A673 (cell line): ENCODE results near the gene PGF. TPM values are rescaled to one million over a fixed set of nuclear protein-coding genes. Genes with fewer than 3 reads are reported as not detected.

Source experiments
- BruUV-seq: library from RNA; stranded (reverse); fragments of 400-500 nt; replicated peaks from 2 replicates; lab custom pipeline; 2021; lab: Mats Ljungman, UMichigan
- CTCF ChIA-PET: fragments of 300-600 bp; sonication (Branson Sonifier 250); formaldehyde crosslinking; loops from one replicate; lab custom pipeline; 2022; ENCODE audit warnings: antibody characterized with exemption; lab: Charles Lee
- POLR2A ChIA-PET: fragments of 300-600 bp; sonication (Branson Sonifier 250); formaldehyde crosslinking; loops from one replicate; lab custom pipeline; 2022; ENCODE audit warnings: antibody characterized with exemption; ENCODE audit not compliant: low non-redundant PET; lab: Charles Lee
- DNase-seq: peaks from one replicate; pipeline ENCODE4 v3.0.0-alpha.2; 2015; ENCODE audit warnings: low spot score
- H3K27ac ChIP-seq: fragments of 200-600 bp; sonication (generic); 2 replicates; pipeline ENCODE4 v1.5.1; 2016; ENCODE audit warnings: mixed run types, low read depth, mild to moderate bottlenecking, mixed read lengths, antibody characterized with exemption, low read length; ENCODE audit not compliant: poor library complexity, severe bottlenecking
- H3K27me3 ChIP-seq: fragments of 200-600 bp; sonication (generic); replicated peaks from 2 replicates; pipeline ENCODE4 v1.6.1; 2017; ENCODE audit warnings: mixed run types, low read depth, mild to moderate bottlenecking, mixed read lengths, antibody characterized with exemption, low read length; ENCODE audit not compliant: insufficient read depth, poor library complexity
- H3K36me3 ChIP-seq: fragments of 200-600 bp; sonication (generic); 2 replicates; pipeline ENCODE4 v1.6.1; 2016; ENCODE audit warnings: mixed run types, mild to moderate bottlenecking, mixed read lengths, antibody characterized with exemption, low read length; ENCODE audit not compliant: insufficient read depth, poor library complexity, severe bottlenecking
- H3K4me1 ChIP-seq: fragments of 200-600 bp; sonication (generic); 2 replicates; pipeline ENCODE4 v1.6.1; 2017; ENCODE audit warnings: mixed run types, mild to moderate bottlenecking, mixed read lengths, antibody characterized with exemption, low read length; ENCODE audit not compliant: insufficient read depth, poor library complexity, severe bottlenecking
- H3K4me3 ChIP-seq: fragments of 200-600 bp; sonication (generic); 2 replicates; pipeline ENCODE4 v1.5.1; 2016; ENCODE audit warnings: low read depth, mixed run types, mild to moderate bottlenecking, mixed read lengths, low read length; ENCODE audit not compliant: poor library complexity, severe bottlenecking
- H3K9me3 ChIP-seq: fragments of 200-600 bp; sonication (generic); 2 replicates; pipeline ENCODE4 v1.6.1; 2016; ENCODE audit warnings: mixed run types, low read depth, mild to moderate bottlenecking, mixed read lengths, antibody characterized with exemption, low read length; ENCODE audit not compliant: poor library complexity, severe bottlenecking
- EZH2 ChIP-seq: fragments of 200-600 bp; sonication (generic); IDR thresholded peaks from 2 replicates; pipeline ENCODE4 v1.6.1; 2017; ENCODE audit warnings: borderline replicate concordance, low read depth, mild to moderate bottlenecking, mixed read lengths, antibody characterized with exemption, low read length; ENCODE audit not compliant: poor library complexity, severe bottlenecking
- intact Hi-C: fragments of 100-400 bp; cut with micrococcal nuclease; formaldehyde crosslinking; loops from one replicate; pipeline ENCODE4 v1.10.0; 2022; ENCODE audit not compliant: unreplicated experiment
- total RNA-seq: library from RNA; stranded (reverse); gene quantifications from 2 replicates; pipeline ENCODE4 v1.2.3, GENCODE V29; 2021
- TF ChIP-seq, protein P1 (sequence below): fragments of 300-800, 200-600 bp; sonication (generic); conservative IDR thresholded peaks from 2 replicates; pipeline ENCODE4 v1.5.1; 2017; ENCODE audit warnings: low read depth, mild to moderate bottlenecking, antibody characterized with exemption, low read length, moderate library complexity, mixed read lengths

PGF gene
- total RNA-seq, 1 experiment from 2014 or later, result 48.1 TPM

DNA sequence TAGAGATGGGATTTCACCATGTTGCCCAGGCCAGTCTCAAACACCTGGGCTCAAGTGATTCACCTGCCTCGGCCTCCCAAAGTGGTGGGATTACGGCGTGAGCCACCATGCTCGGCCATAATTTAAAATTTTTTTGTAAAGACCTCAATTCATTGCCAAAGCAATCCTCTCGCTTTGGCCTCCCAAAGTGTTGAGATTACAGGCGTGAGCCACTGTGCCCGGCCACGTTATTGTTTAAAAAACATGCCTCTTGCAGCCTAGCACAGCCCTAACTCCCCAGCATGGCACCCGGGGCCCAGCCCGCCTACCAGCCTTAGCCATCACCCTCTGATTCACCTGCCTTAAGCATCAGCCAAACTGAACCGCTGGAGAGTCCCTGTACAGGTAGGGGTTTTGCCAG lies 19.2 kb downstream of the PGF start:
- Histone ChIP-seq H3K27me3 (no peaks in the 10 kb centered on the region), H3K4me3 (no peak overlapping the region), H3K27ac (no peak overlapping the region), H3K4me1 (no peaks in the 10 kb centered on the region), H3K36me3 (no peaks in the 10 kb centered on the region), H3K9me3 (no peaks in the 10 kb centered on the region)
- TF ChIP-seq EZH2, result no peak
- ChIA-PET POLR2A (no interaction called here), CTCF (interaction anchor here (1.7 kb wide), 1 partner anchor 10 kb away, joined by 8 read pairs; no protein-coding TSS in a partner anchor)
- no TSS peak for BruUV-seq
- intact Hi-C loops, result no loop called here
- DNase-seq, result no peak

DNA sequence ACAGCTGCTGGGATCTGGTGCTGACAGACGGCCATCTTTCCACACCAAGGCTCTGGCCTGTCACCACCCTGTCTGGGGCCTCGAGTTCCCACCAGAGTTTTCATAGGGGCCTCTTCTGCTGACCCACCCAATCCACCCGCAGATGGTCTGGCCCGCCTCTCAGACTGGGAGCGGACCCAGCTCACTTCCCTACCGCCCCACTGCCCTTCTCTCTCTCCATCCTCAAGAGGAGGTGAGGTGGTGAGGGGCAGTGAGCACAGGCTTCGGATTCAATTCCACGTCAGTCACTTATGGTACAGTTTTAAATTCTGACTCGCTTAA lies 20.1 kb downstream of the PGF start:
- no peaks in the 10 kb centered on the region for H3K27me3 ChIP-seq
- no TSS peak for BruUV-seq
- no peaks in the 10 kb centered on the region for H3K4me1 ChIP-seq
- H3K27ac ChIP-seq, result no peak overlapping the region
- TF ChIP-seq, protein P1, sequence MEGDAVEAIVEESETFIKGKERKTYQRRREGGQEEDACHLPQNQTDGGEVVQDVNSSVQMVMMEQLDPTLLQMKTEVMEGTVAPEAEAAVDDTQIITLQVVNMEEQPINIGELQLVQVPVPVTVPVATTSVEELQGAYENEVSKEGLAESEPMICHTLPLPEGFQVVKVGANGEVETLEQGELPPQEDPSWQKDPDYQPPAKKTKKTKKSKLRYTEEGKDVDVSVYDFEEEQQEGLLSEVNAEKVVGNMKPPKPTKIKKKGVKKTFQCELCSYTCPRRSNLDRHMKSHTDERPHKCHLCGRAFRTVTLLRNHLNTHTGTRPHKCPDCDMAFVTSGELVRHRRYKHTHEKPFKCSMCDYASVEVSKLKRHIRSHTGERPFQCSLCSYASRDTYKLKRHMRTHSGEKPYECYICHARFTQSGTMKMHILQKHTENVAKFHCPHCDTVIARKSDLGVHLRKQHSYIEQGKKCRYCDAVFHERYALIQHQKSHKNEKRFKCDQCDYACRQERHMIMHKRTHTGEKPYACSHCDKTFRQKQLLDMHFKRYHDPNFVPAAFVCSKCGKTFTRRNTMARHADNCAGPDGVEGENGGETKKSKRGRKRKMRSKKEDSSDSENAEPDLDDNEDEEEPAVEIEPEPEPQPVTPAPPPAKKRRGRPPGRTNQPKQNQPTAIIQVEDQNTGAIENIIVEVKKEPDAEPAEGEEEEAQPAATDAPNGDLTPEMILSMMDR, result no peak
- TF ChIP-seq EZH2, result no peak
- intact Hi-C loops, result no loop called here
- H3K36me3 ChIP-seq, result no peaks in the 10 kb centered on the region
- CTCF ChIA-PET, result interaction anchor here (0.6 to 1.7 kb wide), 2 partner anchors 10 to 367 kb away, joined by 6 to 8 read pairs; no protein-coding TSS in a partner anchor
- no peak for DNase-seq
- H3K4me3 ChIP-seq, result no peak overlapping the region
- POLR2A ChIA-PET, result no interaction called here
- H3K9me3 ChIP-seq, result no peaks in the 10 kb centered on the region

DNA sequence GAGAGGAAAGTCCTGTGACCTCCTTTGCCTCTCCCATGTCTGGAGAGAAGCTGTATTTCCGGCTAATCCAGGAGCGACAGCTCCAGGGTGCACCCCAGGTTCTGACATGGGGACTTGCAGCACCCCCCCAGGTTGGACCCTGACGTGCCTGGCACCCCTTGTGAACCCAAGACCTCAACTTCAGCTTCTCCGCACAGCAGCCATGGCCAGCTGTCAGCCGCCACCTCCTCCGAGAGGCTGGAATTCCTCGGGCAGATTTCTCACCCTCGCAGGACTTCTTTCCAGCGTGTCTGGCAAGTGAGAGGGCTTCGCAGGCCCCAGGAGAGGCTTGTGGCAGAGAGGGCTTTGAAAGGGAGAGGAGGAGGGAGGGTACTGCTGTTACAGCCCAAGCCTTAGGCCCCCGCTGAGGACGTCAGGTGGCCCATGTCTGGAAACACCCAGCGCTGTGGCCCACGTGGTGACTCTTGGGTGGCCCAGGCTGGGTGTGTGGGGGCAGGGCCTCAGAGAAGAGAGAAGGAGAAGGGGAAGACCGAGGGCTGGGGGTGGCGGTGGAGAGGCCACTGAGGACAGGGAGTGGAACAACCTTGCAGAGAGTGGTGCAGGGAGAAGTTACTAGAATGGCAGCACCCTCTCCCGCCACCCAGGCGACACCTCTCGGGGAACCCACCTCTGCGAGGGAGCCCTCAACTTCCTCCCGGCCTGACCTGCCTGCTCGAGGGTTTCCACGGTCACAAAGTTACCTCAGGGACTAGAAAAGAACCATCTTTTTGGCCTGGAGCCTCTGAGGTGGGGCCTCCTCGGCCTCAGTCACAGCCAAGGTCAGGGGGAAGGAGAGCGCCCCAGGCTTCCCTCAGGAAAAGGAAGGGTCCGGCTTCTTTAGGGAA lies 20.7 kb downstream of the PGF start:
- Histone ChIP-seq H3K27me3 (no peaks in the 10 kb centered on the region), H3K27ac (no peak overlapping the region), H3K4me1 (no peaks in the 10 kb centered on the region), H3K9me3 (no peaks in the 10 kb centered on the region), H3K4me3 (no peak overlapping the region), H3K36me3 (no peaks in the 10 kb centered on the region)
- ChIA-PET POLR2A (no interaction called here), CTCF (interaction anchor here (0.6 to 1.7 kb wide), 2 partner anchors 11 to 367 kb away, joined by 6 to 8 read pairs; no protein-coding TSS in a partner anchor)
- DNase-seq, result no peak
- intact Hi-C loops, result no loop called here
- no TSS peak for BruUV-seq
- TF ChIP-seq, protein P1, result no peak
- TF ChIP-seq EZH2, result no peak
